B cell (primary cell): Measurements from ENCODE around the gene GRXCR2. TPM values are rescaled to one million over a fixed set of nuclear protein-coding genes. Genes with fewer than 3 reads are reported as not detected.

ENCODE experiments used
- ATAC-seq: fragments of 200-7000 bp; cut with Tn5 transposase; one replicate; pipeline ENCODE4 v1.10.0; 2021; ENCODE audit warnings: low read depth, mild to moderate bottlenecking, moderate number of reproducible peaks, moderate library complexity
- CTCF ChIA-PET: fragments of 350-600 bp; sonication (Branson Sonifier 250); formaldehyde crosslinking; loops from one replicate; lab custom pipeline; 2021; ENCODE audit warnings: antibody characterized with exemption, inconsistent platforms; lab: Charles Lee
- POLR2A ChIA-PET: fragments of 350-600 bp; sonication (Branson Sonifier 250); formaldehyde crosslinking; loops from one replicate; lab custom pipeline; 2021; ENCODE audit warnings: antibody characterized with exemption; lab: Charles Lee
- DNase-seq: peaks from one replicate; pipeline ENCODE4 v3.0.0; 2013
- H2AFZ ChIP-seq: 2 replicates; pipeline ENCODE4 v1.6.1; 2012; ENCODE audit warnings: mild to moderate bottlenecking, low read depth, low read length; ENCODE audit not compliant: insufficient read depth, poor library complexity, severe bottlenecking
- H3K27ac ChIP-seq, 2 donors: 1 replicate in 1 of 2; 2 replicates in 1 of 2; pipeline ENCODE4 v1.5.1; 2012 to 2013; ENCODE audit warnings: low read length in 2 of 2, mild to moderate bottlenecking in 2 of 2, moderate library complexity in 1 of 2
- H3K27me3 ChIP-seq, 4 experiments: fragments of 200-600 bp in 1 of 4; sonication (generic) in 1 of 4; replicated peaks in 1 of 4; 1 replicate in 2 of 4; 2 replicates in 2 of 4; pipeline versions ENCODE4 v1.6.1 to v1.7.0; 2013 to 2016; ENCODE audit warnings: low read length in 3 of 4, mild to moderate bottlenecking in 2 of 4, mixed read lengths in 1 of 4, moderate library complexity in 1 of 4; ENCODE audit not compliant: insufficient read depth in 4 of 4, control insufficient read depth in 3 of 4; ENCODE audit errors: control extremely low read depth in 1 of 4
- H3K36me3 ChIP-seq, 2 experiments: replicated peaks in 1 of 2; 1 replicate in 1 of 2; 2 replicates in 1 of 2; pipeline versions ENCODE4 v1.6.1 to v1.7.1; 2013; ENCODE audit warnings: low read length in 1 of 2; ENCODE audit not compliant: insufficient read depth in 2 of 2, control insufficient read depth in 1 of 2; ENCODE audit errors: control extremely low read depth in 1 of 2, extremely low read depth in 1 of 2
- H3K4me1 ChIP-seq, 2 donors: fragments of 200-600 bp in 1 of 2; sonication (generic) in 1 of 2; 1 replicate in 1 of 2; 2 replicates in 1 of 2; pipeline versions ENCODE4 v1.5.1 to v1.6.1; 2013 to 2017; ENCODE audit warnings: low read length in 2 of 2; ENCODE audit not compliant: control insufficient read depth in 2 of 2, insufficient read depth in 2 of 2
- H3K4me2 ChIP-seq: replicated peaks from 2 replicates; pipeline ENCODE3; 2012; ENCODE audit warnings: mild to moderate bottlenecking, low read depth, low read length; ENCODE audit not compliant: poor library complexity, severe bottlenecking
- H3K4me3 ChIP-seq, 5 experiments: fragments of 200-600 bp in 1 of 5; sonication (generic) in 1 of 5; 1 replicate in 3 of 5; 2 replicates in 2 of 5; pipeline versions ENCODE4 v1.5.1 to v1.7.0; 2011 to 2016; ENCODE audit warnings: low read length in 4 of 5, mild to moderate bottlenecking in 4 of 5, low read depth in 2 of 5, control low read depth in 1 of 5, moderate library complexity in 1 of 5; ENCODE audit not compliant: insufficient read depth in 1 of 5; ENCODE audit errors: control extremely low read depth in 1 of 5, extremely low read depth in 1 of 5
- H3K79me2 ChIP-seq: fragments of 200-600 bp; sonication (generic); one replicate; pipeline ENCODE4 v1.6.0; 2016; ENCODE audit warnings: low read length; ENCODE audit not compliant: control insufficient read depth, insufficient read depth
- H3K9ac ChIP-seq: fragments of 200-600 bp; sonication (generic); 2 replicates; pipeline ENCODE4 v1.6.1; 2017; ENCODE audit warnings: mild to moderate bottlenecking, low read length, moderate library complexity
- H3K9me3 ChIP-seq, 3 donors: one replicate each; pipeline versions ENCODE4 v1.6.1 to v1.7.1; 2013; ENCODE audit warnings: low read length in 2 of 3; ENCODE audit not compliant: control insufficient read depth in 2 of 3, insufficient read depth in 1 of 3; ENCODE audit errors: control extremely low read depth in 1 of 3
- H4K20me1 ChIP-seq: 2 replicates; pipeline ENCODE4 v1.6.0; 2012; ENCODE audit warnings: mild to moderate bottlenecking, low read length; ENCODE audit not compliant: insufficient read depth, control insufficient read depth, poor library complexity, severe bottlenecking
- H3K27ac Mint-ChIP-seq: one replicate; pipeline ENCODE4 v1.8.0; 2021; ENCODE audit warnings: mixed read lengths
- H3K27me3 Mint-ChIP-seq: one replicate; pipeline ENCODE4 v1.8.0; 2021; ENCODE audit warnings: mixed read lengths
- H3K4me1 Mint-ChIP-seq: one replicate; pipeline ENCODE4 v1.8.0; 2021; ENCODE audit warnings: mixed read lengths
- H3K4me3 Mint-ChIP-seq: one replicate; pipeline ENCODE4 v1.8.0; 2021; ENCODE audit warnings: mixed read lengths
- H3K9me3 Mint-ChIP-seq: one replicate; pipeline ENCODE4 v1.8.0; 2022; ENCODE audit warnings: mixed read lengths; ENCODE audit not compliant: insufficient read depth
- EZH2 ChIP-seq: IDR thresholded peaks from 2 replicates; pipeline ENCODE4 v1.6.1; 2012; ENCODE audit warnings: borderline replicate concordance, low read depth, mild to moderate bottlenecking, moderate library complexity, low read length; ENCODE audit not compliant: insufficient read depth, poor library complexity, severe bottlenecking
- WGBS: methylation state at CpG from one replicate; pipeline ENCODE4 v1.1.5; 2013; ENCODE audit warnings: missing lambda C conversion rate; ENCODE audit not compliant: insufficient coverage; 5-methylcytosine and 5-hydroxymethylcytosine counted together
- intact Hi-C: fragments of 100-400 bp; cut with micrococcal nuclease; formaldehyde crosslinking; loops from one replicate; pipeline ENCODE4 v1.10.0; 2022
- polyA plus RNA-seq: library from polyadenylated mRNA; depleted of rRNA; stranded (reverse); fragments of >200 nt; gene quantifications from 2 replicates; pipeline ENCODE4 v1.2.3, GENCODE V29; 2012
- total RNA-seq, 2 donors: library from RNA; stranded (reverse); fragments of 120-200 nt in 1 of 2; gene quantifications; 1 replicate in 1 of 2; 2 replicates in 1 of 2; pipeline versions ENCODE4 v1.2.3 to v1.2.4, GENCODE V29; 2013 to 2022
- TF ChIP-seq, protein P1 (sequence below): fragments of 200-600 bp; IDR thresholded peaks from one replicate; pipeline ENCODE4 v1.8.0; 2022; ENCODE audit warnings: antibody characterized with exemption, mild to moderate bottlenecking

Gene GRXCR2
- total and polyA plus RNA-seq, 2 donors (not counting 1 experiment from before 2014, with no cell fraction given): not detected

DNA sequence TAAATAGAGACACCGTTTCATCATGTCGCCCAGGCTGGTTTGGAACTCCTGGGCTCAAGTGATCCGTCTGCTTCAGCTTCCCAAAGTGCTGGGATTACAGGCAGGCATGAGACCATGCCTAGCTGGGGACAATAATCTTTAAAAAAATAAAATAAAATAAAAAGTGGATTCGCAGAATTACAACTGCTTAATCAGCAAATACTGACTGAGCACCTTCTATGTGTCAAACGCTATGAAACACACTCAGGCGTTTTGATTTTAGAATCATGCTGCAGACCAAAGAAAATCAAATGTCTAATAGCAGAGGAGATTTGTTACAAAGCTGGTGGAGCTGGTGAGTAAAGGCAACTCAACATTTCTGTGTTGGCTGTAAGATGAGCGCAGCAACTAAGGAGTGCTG is 40.9 kb upstream of the GRXCR2 start:
- Histone ChIP-seq H3K9ac (no peak overlapping the region), H3K27ac (no peak overlapping the region), H3K4me3 (no peak overlapping the region), H2AFZ (no peak overlapping the region), H3K79me2 (no peaks in the 10 kb centered on the region), H3K4me1 (no peaks in the 10 kb centered on the region), H3K27me3 (no peaks in the 10 kb centered on the region), H3K36me3 (no peaks in the 10 kb centered on the region), H4K20me1 (no peaks in the 10 kb centered on the region), H3K9me3 (no peaks in the 10 kb centered on the region), H3K4me2 (no peak overlapping the region)
- ATAC-seq (no peak), DNase-seq (no peak)
- no peak overlapping the region for H3K4me3 Mint-ChIP-seq
- no peak for TF ChIP-seq EZH2
- TF ChIP-seq, protein P1, sequence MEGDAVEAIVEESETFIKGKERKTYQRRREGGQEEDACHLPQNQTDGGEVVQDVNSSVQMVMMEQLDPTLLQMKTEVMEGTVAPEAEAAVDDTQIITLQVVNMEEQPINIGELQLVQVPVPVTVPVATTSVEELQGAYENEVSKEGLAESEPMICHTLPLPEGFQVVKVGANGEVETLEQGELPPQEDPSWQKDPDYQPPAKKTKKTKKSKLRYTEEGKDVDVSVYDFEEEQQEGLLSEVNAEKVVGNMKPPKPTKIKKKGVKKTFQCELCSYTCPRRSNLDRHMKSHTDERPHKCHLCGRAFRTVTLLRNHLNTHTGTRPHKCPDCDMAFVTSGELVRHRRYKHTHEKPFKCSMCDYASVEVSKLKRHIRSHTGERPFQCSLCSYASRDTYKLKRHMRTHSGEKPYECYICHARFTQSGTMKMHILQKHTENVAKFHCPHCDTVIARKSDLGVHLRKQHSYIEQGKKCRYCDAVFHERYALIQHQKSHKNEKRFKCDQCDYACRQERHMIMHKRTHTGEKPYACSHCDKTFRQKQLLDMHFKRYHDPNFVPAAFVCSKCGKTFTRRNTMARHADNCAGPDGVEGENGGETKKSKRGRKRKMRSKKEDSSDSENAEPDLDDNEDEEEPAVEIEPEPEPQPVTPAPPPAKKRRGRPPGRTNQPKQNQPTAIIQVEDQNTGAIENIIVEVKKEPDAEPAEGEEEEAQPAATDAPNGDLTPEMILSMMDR: no peak
- ChIA-PET CTCF (interaction anchor here (0.6 kb wide), 1 partner anchor 216 kb away, joined by 3 read pairs; no protein-coding TSS in a partner anchor), POLR2A (no interaction called here)
- 96% methylated on average over 3 of the region's 7 CpGs for WGBS
- H3K27me3 Mint-ChIP-seq: peaks cover 8% of the 10 kb centered on the region
- intact Hi-C loops: no loop called here
- H3K27ac Mint-ChIP-seq: no peak overlapping the region
- H3K9me3 Mint-ChIP-seq: no peaks in the 10 kb centered on the region
- H3K4me1 Mint-ChIP-seq: no peaks in the 10 kb centered on the region

DNA sequence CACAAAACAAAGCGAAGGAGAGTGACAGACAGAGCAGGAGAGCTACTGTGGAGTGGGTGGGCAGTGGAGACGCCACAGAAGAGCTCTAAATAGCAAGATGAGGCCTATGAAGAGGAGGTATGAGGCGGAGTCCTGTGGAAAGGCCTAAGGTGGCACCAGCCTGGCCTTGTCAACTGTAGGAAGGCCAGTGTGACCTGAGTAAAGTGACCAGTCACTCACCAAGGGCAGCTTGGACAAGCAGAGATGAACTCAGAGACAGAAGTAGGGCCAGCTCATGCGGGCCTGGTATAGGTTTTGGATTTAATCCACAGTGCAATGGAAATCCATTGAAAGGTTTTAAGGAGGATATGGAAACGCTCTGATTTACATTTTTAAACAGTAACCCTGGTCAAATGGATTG is 39.8 kb upstream of the GRXCR2 start:
- intact Hi-C loops: no loop called here
- Histone ChIP-seq H3K9me3 (no peaks in the 10 kb centered on the region), H3K27ac (no peak overlapping the region), H3K79me2 (no peaks in the 10 kb centered on the region), H3K4me1 (no peaks in the 10 kb centered on the region), H3K4me2 (no peak overlapping the region), H4K20me1 (no peaks in the 10 kb centered on the region), H3K36me3 (no peaks in the 10 kb centered on the region), H3K4me3 (no peak overlapping the region), H2AFZ (no peak overlapping the region), H3K9ac (no peak overlapping the region), H3K27me3 (no peaks in the 10 kb centered on the region)
- DNase-seq (no peak), ATAC-seq (no peak)
- no peaks in the 10 kb centered on the region for H3K4me1 Mint-ChIP-seq
- H3K27ac Mint-ChIP-seq: no peak overlapping the region
- H3K9me3 Mint-ChIP-seq: no peaks in the 10 kb centered on the region
- H3K4me3 Mint-ChIP-seq: no peak overlapping the region
- TF ChIP-seq, protein P1: no peak
- no peak for TF ChIP-seq EZH2
- peaks cover 9% of the 10 kb centered on the region for H3K27me3 Mint-ChIP-seq
- WGBS: 80% methylated on average over 3 of the region's 5 CpGs
- ChIA-PET POLR2A (no interaction called here), CTCF (no interaction called here)
